Ascending aorta (tissue), 2 donors: Measurements from ENCODE around the gene MYL6B. TPM values are rescaled to one million over a fixed set of nuclear protein-coding genes. Genes with fewer than 3 reads are reported as not detected.

ENCODE experiments used
- DNase-seq, 2 donors: peaks; one replicate each; pipeline ENCODE4 v3.0.0-alpha.2; 2019; ENCODE audit warnings: low spot score in 2 of 2
- H3K27ac ChIP-seq, 2 donors: fragments of 200-600 bp; sonication (generic); one replicate each; pipeline ENCODE4 v1.5.1; 2016 to 2017; ENCODE audit warnings: mild to moderate bottlenecking in 1 of 2
- H3K27me3 ChIP-seq: fragments of 200-600 bp; sonication (generic); one replicate; pipeline ENCODE4 v1.5.1; 2017
- H3K36me3 ChIP-seq, 2 donors: fragments of 200-600 bp; sonication (generic); one replicate each; pipeline ENCODE4 v1.5.1; 2016
- H3K4me1 ChIP-seq, 2 donors: fragments of 200-600 bp; sonication (generic); one replicate each; pipeline ENCODE4 v1.5.1; 2016 to 2017; ENCODE audit warnings: mild to moderate bottlenecking in 1 of 2
- H3K4me3 ChIP-seq, 2 donors: fragments of 200-600 bp; sonication (generic); one replicate each; pipeline ENCODE4 v1.5.1; 2016 to 2017; ENCODE audit warnings: mild to moderate bottlenecking in 1 of 2
- H3K9me3 ChIP-seq, 2 donors: fragments of 200-600 bp; sonication (generic); one replicate each; pipeline ENCODE4 v1.5.1; 2016
- CTCF ChIP-seq, 3 experiments: fragments of 200-600 bp in 2 of 3; fragments of 450-650 bp in 1 of 3; sonication (generic) in 2 of 3; IDR thresholded peaks; one replicate each; pipeline ENCODE4 v1.5.1; 2016 to 2019; ENCODE audit warnings: antibody characterized with exemption in 3 of 3, mild to moderate bottlenecking in 1 of 3, moderate library complexity in 1 of 3
- intact Hi-C: fragments of 100-400 bp; cut with DNase I; formaldehyde crosslinking; loops from one replicate; pipeline ENCODE4 v1.15.1; 2023
- total RNA-seq: library from RNA; depleted of rRNA; stranded (reverse); fragments of >200 nt; gene quantifications from one replicate; pipeline ENCODE4 v1.1.0, GENCODE V29; 2016

Gene MYL6B
- total RNA-seq = 53.6 TPM

GRCh38 chr12:56152132-56152755 is at the start of gene MYL6B:
MYL6B (plus strand) TSS chr12:56152587; CDS start chr12:56153919, 1,332 bp downstream.
- Histone ChIP-seq H3K4me3 (peak within 1 kb of the TSS; percentile 68 to 93), H3K27me3 (no peaks in the 10 kb centered on the region), H3K36me3 (no peaks in the 10 kb centered on the region), H3K27ac (peak within 1 kb of the TSS; percentile 86 to 91), H3K9me3 (no peaks in the 10 kb centered on the region), H3K4me1 (peaks cover 0 to 24% of the 10 kb centered on the region in 2 donors)
- DNase-seq = peak; percentile 69 to 96
- TF ChIP-seq CTCF (IDR thresholded peaks at IDR 0.05) = no peak
- intact Hi-C loops = no loop called here

- Histone ChIP-seq H3K4me1 (peaks cover 0 to 13% of the 10 kb centered on the region in 2 donors), H3K27me3 (no peaks in the 10 kb centered on the region), H3K27ac (no peak overlapping the region), H3K4me3 (peak overlapping the region in 1 of 2 donors; percentile 88), H3K36me3 (peaks cover 9 to 11% of the 10 kb centered on the region in 2 donors), H3K9me3 (no peaks in the 10 kb centered on the region)
- no peak for TF ChIP-seq CTCF (IDR thresholded peaks at IDR 0.05)
- no peak for DNase-seq
- intact Hi-C loops = no loop called here
Observed at GRCh38 chr12:56102683-56103065, 49.7 kb upstream of the MYL6B start.

GRCh38 chr12:56103066-56103711 is 49.2 kb upstream of the MYL6B start:
- intact Hi-C loops = no loop called here
- Histone ChIP-seq H3K36me3 (peaks cover 14 to 16% of the 10 kb centered on the region in 2 donors), H3K27ac (peak overlapping the region; percentile 77 to 83), H3K4me1 (peaks cover 0 to 13% of the 10 kb centered on the region in 2 donors), H3K4me3 (peak overlapping the region; percentile 69 to 88), H3K27me3 (no peaks in the 10 kb centered on the region), H3K9me3 (no peaks in the 10 kb centered on the region)
- no peak for TF ChIP-seq CTCF (IDR thresholded peaks at IDR 0.05)
- no peak for DNase-seq

GRCh38 chr12:56103823-56104108 is 48.6 kb upstream of the MYL6B start:
- peaks cover 20 to 22% of the 10 kb centered on the region in 2 donors for H3K36me3 ChIP-seq

GRCh38 chr12:56104109-56104814 is 48.1 kb upstream of the MYL6B start, which contains the start of gene PA2G4:
PA2G4 (plus strand) TSS chr12:56104559; CDS start chr12:56104738, 179 bp downstream.
- Histone ChIP-seq H3K4me1 (peaks cover 0 to 13% of the 10 kb centered on the region in 2 donors), H3K27me3 (no peaks in the 10 kb centered on the region), H3K9me3 (no peaks in the 10 kb centered on the region), H3K27ac (peak within 1 kb of the TSS; percentile 77 to 83), H3K4me3 (peak within 1 kb of the TSS; percentile 69 to 88), H3K36me3 (peaks cover 25 to 27% of the 10 kb centered on the region in 2 donors)
- intact Hi-C loops = loop anchor here (1.0 kb wide), 3 partner anchors 12 to 62 kb away; partner anchors contain the start of gene RPL41
- no peak for TF ChIP-seq CTCF (IDR thresholded peaks at IDR 0.05)
- peak; percentile 92 to 99 for DNase-seq

More at GRCh38 chr12:56103823-56104108, 48.6 kb upstream of the MYL6B start:
- peak overlapping the region; percentile 69 to 88 for H3K4me3 ChIP-seq
- peaks cover 0 to 13% of the 10 kb centered on the region in 2 donors for H3K4me1 ChIP-seq
- intact Hi-C loops = loop anchor here (1.0 kb wide), 3 partner anchors 13 to 61 kb away; partner anchors contain the start of gene RPL41
- no peak for DNase-seq
- no peak for TF ChIP-seq CTCF (IDR thresholded peaks at IDR 0.05)
- H3K27me3 ChIP-seq = no peaks in the 10 kb centered on the region
- peak overlapping the region; percentile 77 to 83 for H3K27ac ChIP-seq
- H3K9me3 ChIP-seq = no peaks in the 10 kb centered on the region
